Mesenchymal stem cell (in vitro differentiated cells and primary cell): ENCODE measurements around the gene SNAI3.

Experiments
- DNase-seq: peaks from one replicate; pipeline ENCODE4 v3.0.0-alpha.2; 2013
- H2AFZ ChIP-seq: one replicate; pipeline ENCODE4 v1.6.1; 2013; ENCODE audit warnings: low read depth, mild to moderate bottlenecking, control low read depth, inconsistent platforms, low read length, moderate library complexity
- H2AK5ac ChIP-seq: 2 replicates; pipeline ENCODE4 v1.6.1; 2013; ENCODE audit warnings: low read length, moderate library complexity, mild to moderate bottlenecking, inconsistent platforms; ENCODE audit not compliant: severe bottlenecking
- H2BK120ac ChIP-seq: one replicate; pipeline ENCODE4 v1.6.1; 2013; ENCODE audit warnings: low read depth, mild to moderate bottlenecking, inconsistent platforms, low read length, moderate library complexity
- H2BK12ac ChIP-seq, 2 experiments: one replicate each; pipeline ENCODE4 v1.6.1; 2013; ENCODE audit warnings: inconsistent platforms in 2 of 2, low read length in 2 of 2, mild to moderate bottlenecking in 2 of 2, moderate library complexity in 2 of 2, control low read depth in 1 of 2
- H2BK15ac ChIP-seq: one replicate; pipeline ENCODE4 v1.6.1; 2013; ENCODE audit warnings: mild to moderate bottlenecking, low read depth, inconsistent platforms; ENCODE audit not compliant: poor library complexity, severe bottlenecking
- H2BK5ac ChIP-seq: 2 replicates; pipeline ENCODE4 v1.6.1; 2013; ENCODE audit warnings: low read depth, mild to moderate bottlenecking, low read length, control low read depth, inconsistent platforms; ENCODE audit not compliant: poor library complexity, severe bottlenecking
- H3K14ac ChIP-seq, 2 experiments: one replicate each; pipeline ENCODE4 v1.6.1; 2013; ENCODE audit warnings: inconsistent platforms in 2 of 2, low read length in 2 of 2, control low read depth in 1 of 2, mild to moderate bottlenecking in 1 of 2, moderate library complexity in 1 of 2
- H3K18ac ChIP-seq, 2 experiments: one replicate each; pipeline ENCODE4 v1.6.1; 2013; ENCODE audit warnings: inconsistent platforms in 2 of 2, low read length in 2 of 2, control low read depth in 1 of 2, low read depth in 1 of 2, mild to moderate bottlenecking in 1 of 2
- H3K23ac ChIP-seq, 2 experiments: one replicate each; pipeline ENCODE4 v1.6.1; 2013; ENCODE audit warnings: inconsistent platforms in 2 of 2, low read length in 2 of 2, mild to moderate bottlenecking in 2 of 2, moderate library complexity in 2 of 2, control low read depth in 1 of 2
- H3K27ac ChIP-seq: 2 replicates; pipeline ENCODE4 v1.5.1; 2013; ENCODE audit warnings: mild to moderate bottlenecking, moderate library complexity, low read length, control low read depth, inconsistent platforms; ENCODE audit not compliant: poor library complexity, severe bottlenecking
- H3K27me3 ChIP-seq, 2 experiments: 2 replicates each; pipeline versions ENCODE4 v1.6.1 to v1.7.0; 2013; ENCODE audit warnings: low read length in 2 of 2, mild to moderate bottlenecking in 2 of 2, moderate library complexity in 2 of 2, control low read depth in 1 of 2, inconsistent platforms in 1 of 2; ENCODE audit not compliant: control insufficient read depth in 1 of 2, insufficient read depth in 1 of 2
- H3K36me3 ChIP-seq, 2 experiments: 2 replicates each; pipeline versions ENCODE4 v1.6.1 to v1.7.0; 2013; ENCODE audit warnings: low read length in 2 of 2, control low read depth in 1 of 2, inconsistent platforms in 1 of 2, low read depth in 1 of 2, mild to moderate bottlenecking in 1 of 2; ENCODE audit not compliant: insufficient read depth in 2 of 2, control insufficient read depth in 1 of 2
- H3K4ac ChIP-seq, 2 experiments: one replicate each; pipeline ENCODE4 v1.6.1; 2013; ENCODE audit warnings: inconsistent platforms in 2 of 2, low read length in 2 of 2, mild to moderate bottlenecking in 2 of 2, moderate library complexity in 2 of 2, control low read depth in 1 of 2, low read depth in 1 of 2
- H3K4me1 ChIP-seq: 2 replicates; pipeline ENCODE4 v1.6.1; 2013; ENCODE audit warnings: low read depth, low read length, control low read depth; ENCODE audit not compliant: control insufficient read depth, insufficient read depth
- H3K4me2 ChIP-seq: 2 replicates; pipeline ENCODE4 v1.6.1; 2013; ENCODE audit warnings: low read length, mild to moderate bottlenecking, inconsistent platforms; ENCODE audit not compliant: poor library complexity, severe bottlenecking
- H3K4me3 ChIP-seq, 2 experiments: 2 replicates each; pipeline versions ENCODE4 v1.5.1 to v1.7.0; 2013; ENCODE audit warnings: low read length in 2 of 2, mild to moderate bottlenecking in 2 of 2, control low read depth in 1 of 2, low read depth in 1 of 2; ENCODE audit not compliant: insufficient read depth in 1 of 2
- H3K79me1 ChIP-seq: replicated peaks from 2 replicates; pipeline ENCODE4 v1.6.1; 2013; ENCODE audit warnings: mild to moderate bottlenecking, control low read depth, low read length, inconsistent platforms; ENCODE audit not compliant: poor library complexity, severe bottlenecking
- H3K9ac ChIP-seq: 2 replicates; pipeline ENCODE4 v1.7.0; 2013; ENCODE audit warnings: mild to moderate bottlenecking, low read length, moderate library complexity
- H3K9me3 ChIP-seq: 2 replicates; pipeline ENCODE4 v1.7.0; 2013; ENCODE audit warnings: mild to moderate bottlenecking, low read length; ENCODE audit not compliant: control insufficient read depth
- H4K8ac ChIP-seq: one replicate; pipeline ENCODE4 v1.6.1; 2013; ENCODE audit warnings: inconsistent platforms, mild to moderate bottlenecking, low read length, moderate library complexity
- H4K91ac ChIP-seq: one replicate; pipeline ENCODE4 v1.6.1; 2013; ENCODE audit warnings: mild to moderate bottlenecking, low read length, inconsistent platforms
- WGBS: methylation state at CpG from one replicate; pipeline ENCODE4 v1.1.7; 2013; ENCODE audit warnings: mixed read lengths; 5-methylcytosine and 5-hydroxymethylcytosine counted together

The SNAI3 gene

GRCh38 chr16:88710556-88710955 lies 24.2 kb upstream of the SNAI3 start:
- no peaks in the 10 kb centered on the region for H3K9me3 ChIP-seq
- H3K14ac ChIP-seq, result no peak overlapping the region
- no peak overlapping the region for H3K9ac ChIP-seq
- H4K91ac ChIP-seq, result no peak overlapping the region
- H3K18ac ChIP-seq, result no peak overlapping the region
- no peak overlapping the region for H2BK5ac ChIP-seq
- WGBS, result 89% methylated on average over 15 of the region's 16 CpGs
- no peak overlapping the region for H3K4me2 ChIP-seq
- H2BK15ac ChIP-seq, result no peak overlapping the region
- peaks cover 24 to 60% of the 10 kb centered on the region in 2 experiments for H3K36me3 ChIP-seq
- H2AFZ ChIP-seq, result no peak overlapping the region
- no peak overlapping the region for H2BK12ac ChIP-seq
- no peak overlapping the region for H4K8ac ChIP-seq
- H3K4me3 ChIP-seq, result no peak overlapping the region
- no peak overlapping the region for H2AK5ac ChIP-seq
- H3K23ac ChIP-seq, result no peak overlapping the region
- no peak overlapping the region for H3K27ac ChIP-seq
- H3K4me1 ChIP-seq, result peaks cover 15% of the 10 kb centered on the region
- peaks cover 38% of the 10 kb centered on the region for H3K79me1 ChIP-seq
- H2BK120ac ChIP-seq, result no peak overlapping the region
- H3K27me3 ChIP-seq, result no peaks in the 10 kb centered on the region
- no peak for DNase-seq
- no peak overlapping the region for H3K4ac ChIP-seq

DNA sequence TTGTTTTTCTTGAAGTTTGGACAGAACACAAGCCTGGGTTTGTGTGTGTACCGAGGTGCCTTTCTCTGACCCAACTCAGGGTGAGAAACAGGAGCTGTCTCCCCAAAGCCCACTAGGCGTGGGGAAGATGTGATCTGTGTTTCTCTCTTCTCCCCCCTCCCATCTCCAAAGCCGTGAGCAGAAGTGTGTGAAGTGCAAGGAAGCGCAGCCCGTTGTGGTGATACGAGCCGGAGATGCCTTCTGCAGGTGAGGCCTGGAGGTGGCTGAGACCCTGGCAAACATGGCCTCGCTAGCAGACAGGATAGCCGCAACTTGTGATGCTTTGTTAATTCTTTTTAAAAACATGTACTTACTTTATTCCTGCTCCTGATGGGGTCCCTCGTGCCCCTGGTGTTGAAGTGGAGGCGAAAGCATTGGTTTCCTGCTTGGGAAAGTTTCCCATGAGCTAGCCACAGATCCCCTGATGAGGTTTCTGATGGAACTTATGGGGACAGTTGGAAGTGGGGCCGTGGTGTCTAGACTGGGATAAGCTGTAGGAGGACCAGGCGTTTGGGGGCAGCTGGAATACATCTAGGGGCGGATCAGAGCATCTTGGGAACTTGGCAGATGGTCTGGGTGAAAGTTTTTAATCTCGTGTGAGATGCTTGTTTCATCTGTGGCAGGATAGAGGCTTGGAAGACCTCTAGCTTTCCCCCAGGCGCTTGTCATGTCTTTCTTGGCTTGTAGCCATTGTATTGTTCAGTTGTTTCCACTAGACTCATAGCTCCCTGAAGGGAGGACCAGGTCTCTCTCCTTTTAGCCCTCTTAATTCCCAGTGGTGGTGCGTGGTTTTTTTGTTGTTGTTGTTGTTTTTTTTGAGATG lies 20.9 kb upstream of the SNAI3 start:
- H3K4ac ChIP-seq, result peak overlapping the region; percentile 54 to 75
- H3K14ac ChIP-seq, result no peak overlapping the region
- H3K4me3 ChIP-seq, result peak overlapping the region; percentile 95 to 99

GRCh38 chr16:88706229-88706964 lies 20.1 kb upstream of the SNAI3 start, which contains the start of the genes CTU2 and RNF166:
TSS of gene CTU2 (plus strand) at chr16:88706503. CDS start at chr16:88706531, 28 bp downstream.
TSS of gene RNF166 (minus strand) at chr16:88706408. CDS start at chr16:88706325, 83 bp downstream.
- Histone ChIP-seq H3K23ac (peak within 1 kb of the TSS in 1 of 2 experiments; percentile 80), H3K4me2 (peak within 1 kb of the TSS; percentile 89), H3K4ac (peak within 1 kb of the TSS; percentile 54 to 75), H3K79me1 (peaks cover 45% of the 10 kb centered on the region), H3K4me3 (peak within 1 kb of the TSS; percentile 95 to 99), H3K14ac (peak within 1 kb of the TSS in 1 of 2 experiments; percentile 62), H4K91ac (peak within 1 kb of the TSS; percentile 46), H3K27me3 (no peaks in the 10 kb centered on the region), H3K4me1 (peaks cover 31% of the 10 kb centered on the region), H2BK12ac (no peak within 1 kb of the TSS), H2AFZ (peak within 1 kb of the TSS; percentile 90), H2AK5ac (no peak within 1 kb of the TSS), H2BK15ac (peak within 1 kb of the TSS; percentile 81), H2BK120ac (peak within 1 kb of the TSS; percentile 39), H3K9ac (peak within 1 kb of the TSS; percentile 93), H2BK5ac (no peak within 1 kb of the TSS), H3K36me3 (peaks cover 0 to 48% of the 10 kb centered on the region in 2 experiments), H3K9me3 (no peaks in the 10 kb centered on the region), H3K18ac (peak within 1 kb of the TSS; percentile 74 to 76), H3K27ac (peak within 1 kb of the TSS; percentile 8), H4K8ac (peak within 1 kb of the TSS; percentile 91)
- DNase-seq, result peak; percentile 88
- WGBS, result under 1% methylated on average over 62 of the region's 86 CpGs

More for the DNA sequence above, 20.9 kb upstream of the SNAI3 start:
- peak overlapping the region; percentile 57 for H3K4me2 ChIP-seq
- peak overlapping the region; percentile 8 for H3K27ac ChIP-seq
- peak; percentile 5 for DNase-seq
- peaks cover 45% of the 10 kb centered on the region for H3K79me1 ChIP-seq
- peaks cover 0 to 49% of the 10 kb centered on the region in 2 experiments for H3K36me3 ChIP-seq
- no peak overlapping the region for H3K23ac ChIP-seq
- no peaks in the 10 kb centered on the region for H3K27me3 ChIP-seq
- WGBS, result 45% methylated on average over 13 of the region's 17 CpGs
- H2BK120ac ChIP-seq, result peak overlapping the region; percentile 39
- no peak overlapping the region for H2AFZ ChIP-seq
- no peaks in the 10 kb centered on the region for H3K9me3 ChIP-seq
- H3K18ac ChIP-seq, result no peak overlapping the region
- H4K91ac ChIP-seq, result no peak overlapping the region
- no peak overlapping the region for H2BK5ac ChIP-seq
- no peak overlapping the region for H2AK5ac ChIP-seq
- no peak overlapping the region for H2BK15ac ChIP-seq
- H4K8ac ChIP-seq, result no peak overlapping the region
- peaks cover 27% of the 10 kb centered on the region for H3K4me1 ChIP-seq
- H2BK12ac ChIP-seq, result no peak overlapping the region
- peak overlapping the region; percentile 93 for H3K9ac ChIP-seq
